NCI-H82 (cell line): ENCODE measurements around the gene SIGLEC5.
"Not testable (repeated sequence)": the region's sequence is repeated elsewhere in the genome, so short reads cannot be mapped to it uniquely, and the experiment has no call there.

Source experiments
- DNase-seq: peaks from one replicate; lab custom pipeline; 2025; lab: John Stamatoyannopoulos, UW

SIGLEC5 gene, protein sequence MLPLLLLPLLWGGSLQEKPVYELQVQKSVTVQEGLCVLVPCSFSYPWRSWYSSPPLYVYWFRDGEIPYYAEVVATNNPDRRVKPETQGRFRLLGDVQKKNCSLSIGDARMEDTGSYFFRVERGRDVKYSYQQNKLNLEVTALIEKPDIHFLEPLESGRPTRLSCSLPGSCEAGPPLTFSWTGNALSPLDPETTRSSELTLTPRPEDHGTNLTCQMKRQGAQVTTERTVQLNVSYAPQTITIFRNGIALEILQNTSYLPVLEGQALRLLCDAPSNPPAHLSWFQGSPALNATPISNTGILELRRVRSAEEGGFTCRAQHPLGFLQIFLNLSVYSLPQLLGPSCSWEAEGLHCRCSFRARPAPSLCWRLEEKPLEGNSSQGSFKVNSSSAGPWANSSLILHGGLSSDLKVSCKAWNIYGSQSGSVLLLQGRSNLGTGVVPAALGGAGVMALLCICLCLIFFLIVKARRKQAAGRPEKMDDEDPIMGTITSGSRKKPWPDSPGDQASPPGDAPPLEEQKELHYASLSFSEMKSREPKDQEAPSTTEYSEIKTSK

DNA sequence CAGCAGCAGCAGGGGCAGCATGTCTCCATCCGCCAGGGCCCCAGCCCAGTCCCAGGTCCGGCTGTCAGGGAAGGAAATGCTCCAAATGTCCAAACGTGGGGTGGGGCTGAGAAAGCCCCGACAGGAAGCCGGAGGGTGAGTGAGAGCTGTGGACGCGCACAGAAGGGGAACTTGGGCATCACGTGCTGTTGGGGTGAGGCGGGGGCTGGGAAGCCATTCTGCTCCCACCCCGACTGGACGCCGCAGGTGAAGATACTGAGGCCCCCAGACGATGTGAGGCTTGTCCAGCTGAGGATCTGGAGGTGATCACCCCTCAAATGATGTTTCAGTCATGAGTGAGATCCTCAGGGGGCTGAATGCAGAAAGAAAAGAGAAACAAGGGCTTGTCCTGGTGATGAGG, at the start of gene SIGLEC5:
Gene SIGLEC5 (minus strand): TSS at position 87 of the 400 bp plus-strand sequence. CDS start 66 bp downstream, at position 21.
- DNase-seq = not testable (repeated sequence)

DNA sequence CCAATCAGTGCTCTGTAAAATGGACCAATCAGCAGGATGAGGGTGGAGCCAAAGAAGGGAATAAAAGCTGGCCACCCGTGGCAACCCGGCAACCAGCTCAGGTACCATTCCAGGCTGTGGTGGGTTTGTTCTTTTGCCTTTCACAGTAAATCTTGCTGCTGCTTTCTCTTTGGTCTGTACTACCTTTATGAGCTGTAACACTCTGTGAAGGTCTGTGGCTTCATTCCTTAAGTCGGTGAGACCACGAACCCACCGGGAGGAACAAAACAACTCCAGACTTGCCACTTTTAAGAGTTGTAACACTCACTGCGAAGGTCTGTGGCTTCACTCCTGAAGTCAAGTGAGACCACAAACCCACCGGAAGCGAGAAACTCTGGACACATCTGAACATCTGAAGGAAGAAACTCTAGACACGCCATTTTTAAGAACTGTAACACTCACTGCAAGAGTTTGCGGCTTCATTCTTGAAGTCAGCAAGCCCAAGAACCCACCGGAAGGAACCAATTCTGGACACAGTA, 46.4 kb upstream of the SIGLEC5 start:
- DNase-seq = no peak

DNA sequence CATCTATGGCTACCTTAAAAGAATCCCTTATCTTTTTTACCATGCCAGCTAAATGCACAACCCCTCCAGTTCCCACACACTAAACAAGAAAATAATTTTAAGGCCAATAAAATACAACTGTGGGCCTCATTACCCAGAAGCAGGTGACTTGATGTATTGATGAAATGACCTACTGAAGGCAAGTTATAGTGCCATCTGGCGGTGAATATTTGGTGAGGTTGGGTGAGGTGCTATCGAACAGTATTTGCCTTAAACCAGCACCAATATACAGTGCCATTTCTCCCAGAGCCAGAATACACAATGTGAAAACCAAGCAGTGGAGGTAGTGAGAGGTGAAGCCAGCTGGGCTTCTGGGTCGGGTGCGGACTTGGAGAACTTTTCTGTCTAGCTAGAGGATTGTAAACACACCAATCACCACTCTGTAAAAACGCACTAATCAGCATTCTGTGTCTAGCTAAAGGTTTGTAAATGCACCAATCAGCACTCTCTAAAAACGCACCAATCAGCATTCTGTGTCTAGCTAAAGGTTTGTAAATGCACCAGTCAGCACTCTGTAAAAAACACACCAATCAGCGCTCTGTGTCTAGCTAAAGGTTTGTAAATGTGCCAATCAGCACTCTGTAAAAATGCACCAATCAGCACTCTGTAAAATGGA, 45.8 kb upstream of the SIGLEC5 start:
- DNase-seq = peak; percentile 28

DNA sequence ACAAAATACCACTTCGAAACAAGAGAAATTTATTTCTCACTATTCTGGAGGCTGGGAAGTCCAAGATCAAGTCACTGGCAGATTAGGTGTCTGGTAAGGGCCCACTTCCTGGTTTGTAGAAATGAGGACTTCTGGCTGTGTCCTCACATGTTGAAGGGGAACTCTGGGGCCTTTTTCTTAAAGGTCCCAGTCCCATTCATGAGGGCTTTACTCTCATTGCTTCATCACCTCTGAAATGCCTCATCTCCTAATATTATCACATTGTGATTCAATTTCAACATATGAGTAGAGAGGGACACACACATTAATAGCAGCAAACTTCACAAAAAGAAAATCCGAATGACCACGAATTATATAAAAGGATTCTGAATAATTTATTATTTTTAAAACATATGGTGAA, 38.0 kb upstream of the SIGLEC5 start:
- no peak for DNase-seq

DNA sequence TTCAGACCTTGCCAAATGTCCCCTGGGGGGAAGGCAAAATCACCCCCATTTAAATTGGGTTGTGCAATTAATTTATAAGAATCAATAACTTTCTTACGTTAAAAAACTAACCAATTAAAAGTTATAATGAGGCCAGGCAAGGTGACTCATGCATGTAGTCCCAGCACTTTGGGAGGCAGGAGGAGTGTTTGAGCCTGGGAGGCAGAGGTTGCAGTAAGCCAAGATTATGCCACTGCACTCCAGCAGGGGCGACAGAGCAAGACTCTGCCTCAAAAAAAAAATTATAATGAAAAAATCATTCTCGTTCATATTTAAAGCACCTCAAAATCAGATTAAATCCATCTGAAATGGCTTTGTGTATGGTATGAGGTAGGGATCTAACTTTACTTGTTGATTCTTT, 34.8 kb upstream of the SIGLEC5 start:
- no peak for DNase-seq

DNA sequence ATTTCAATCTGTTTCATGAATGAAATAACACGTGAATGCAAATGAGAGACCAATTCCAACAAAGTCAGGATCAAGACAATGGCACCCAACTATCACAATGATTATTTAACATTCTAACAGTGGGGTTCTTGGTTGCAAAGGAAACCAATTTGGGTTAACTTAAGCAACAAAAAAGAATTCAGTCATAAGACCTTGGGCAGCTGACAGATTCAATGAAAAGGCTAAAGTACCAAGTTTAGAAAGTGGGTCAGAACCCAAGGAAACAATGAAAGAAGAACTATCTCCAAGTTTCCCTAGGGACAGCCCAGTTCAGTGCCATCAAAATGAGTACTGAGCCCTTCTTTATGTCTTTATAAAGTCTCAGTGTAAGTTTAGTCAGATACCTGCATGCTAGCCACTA, 33.9 kb upstream of the SIGLEC5 start:
- DNase-seq = no peak

DNA sequence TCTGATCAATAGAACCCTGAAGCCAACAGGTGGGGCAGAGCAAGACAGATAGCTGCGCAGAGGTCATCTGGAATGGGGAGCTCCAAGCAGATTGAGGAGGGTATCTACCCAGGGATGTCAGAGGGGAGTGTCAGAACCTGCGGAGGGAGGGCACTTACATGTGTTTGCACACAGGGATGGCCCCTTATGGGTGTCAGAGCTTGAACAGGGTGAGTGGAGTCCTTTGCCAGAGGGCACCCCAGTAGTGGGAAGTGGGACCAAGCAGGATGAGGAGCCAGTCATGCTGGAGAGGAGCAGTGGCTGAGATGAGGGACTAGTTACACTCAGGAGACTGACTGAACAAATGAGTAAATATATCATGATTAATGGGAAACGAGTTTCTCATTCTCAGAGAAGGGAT, 33.4 kb upstream of the SIGLEC5 start:
- no peak for DNase-seq

DNA sequence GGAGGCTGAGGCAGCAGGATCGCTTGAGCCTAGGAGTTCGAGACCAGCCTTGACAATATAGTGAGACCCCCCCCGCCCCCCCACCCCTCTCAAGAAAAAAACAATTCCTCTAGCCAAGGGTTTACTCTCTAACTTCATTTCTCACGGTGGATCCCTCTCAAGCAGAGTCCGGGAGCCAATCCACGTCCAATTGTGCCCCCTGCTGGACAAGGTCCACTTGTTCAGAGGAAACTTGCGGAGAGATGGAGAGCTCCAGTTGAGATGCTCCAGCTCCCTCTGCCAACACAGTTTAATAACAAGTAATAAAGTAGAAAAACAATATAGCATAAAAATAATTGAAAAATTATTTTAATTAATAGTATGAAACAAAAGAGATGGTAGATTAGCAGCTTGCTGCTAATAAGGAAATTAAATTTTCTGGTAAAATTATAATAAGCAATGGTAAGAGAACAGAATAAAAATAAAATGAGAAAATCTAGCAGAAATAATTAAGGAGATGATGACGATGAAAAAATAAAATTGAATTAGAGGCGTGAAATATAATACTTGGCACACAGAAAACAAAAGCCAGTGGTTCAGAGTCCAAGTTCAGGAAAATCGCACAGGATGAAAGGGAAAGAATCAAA, 30.9 kb upstream of the SIGLEC5 start:
- DNase-seq = peak; percentile 87

DNA sequence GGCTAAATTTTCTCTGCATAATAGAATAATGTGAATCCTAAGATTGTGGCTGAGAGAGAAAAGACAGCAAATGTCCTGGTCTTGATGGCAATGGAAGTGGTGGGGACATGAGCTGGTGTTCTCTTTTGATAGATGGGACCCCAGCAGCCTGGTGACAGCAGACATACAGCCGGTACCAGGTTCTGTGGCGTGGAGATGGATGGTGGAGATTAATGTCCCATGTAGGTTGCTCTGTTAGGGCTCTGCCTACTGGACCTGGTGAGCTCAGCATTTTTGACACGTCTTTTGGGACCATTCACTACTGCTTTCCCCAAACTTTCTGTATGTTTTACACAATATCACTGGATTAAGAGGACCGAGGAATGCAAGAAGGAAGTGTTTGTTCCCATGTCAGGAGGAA, 24.6 kb upstream of the SIGLEC5 start:
- DNase-seq = no peak

DNA sequence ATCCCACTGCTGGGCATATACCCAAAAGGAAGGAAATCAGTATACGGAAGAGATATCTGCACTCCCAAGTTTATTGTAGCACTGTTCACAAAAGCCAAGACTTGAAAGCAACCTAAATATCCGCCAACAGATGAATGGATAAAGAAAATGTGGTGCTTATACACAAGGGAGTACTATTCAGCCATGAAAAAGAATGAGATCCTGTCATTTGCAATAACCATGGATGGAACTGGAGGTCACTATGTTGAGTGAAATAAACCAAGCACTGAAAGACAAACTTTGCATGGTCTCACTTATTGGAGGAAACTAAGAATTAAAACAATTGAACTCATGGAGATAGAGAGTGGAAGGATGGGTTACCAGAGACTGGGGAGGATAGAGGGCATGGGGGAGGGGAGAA, 23.0 kb upstream of the SIGLEC5 start:
- DNase-seq = no peak

DNA sequence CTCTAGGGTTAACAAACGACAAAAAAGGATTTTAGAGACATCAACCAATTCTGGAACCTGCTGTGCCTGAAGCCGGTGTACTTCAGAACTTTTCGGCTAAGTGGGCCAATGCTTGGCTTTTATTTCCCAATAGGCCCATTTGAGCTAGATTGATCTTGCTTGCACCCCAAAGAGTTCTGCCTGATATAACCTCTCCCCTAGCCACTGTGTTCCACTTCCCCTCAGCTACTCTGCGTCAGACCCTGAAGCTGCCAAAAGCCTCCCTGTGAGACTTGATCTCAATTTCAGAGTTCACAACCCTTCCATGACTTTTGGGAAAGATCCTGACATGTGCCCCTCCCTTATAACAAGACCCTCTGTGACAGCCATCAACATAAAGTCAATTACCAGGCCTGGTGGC, 22.1 kb upstream of the SIGLEC5 start:
- no peak for DNase-seq

DNA sequence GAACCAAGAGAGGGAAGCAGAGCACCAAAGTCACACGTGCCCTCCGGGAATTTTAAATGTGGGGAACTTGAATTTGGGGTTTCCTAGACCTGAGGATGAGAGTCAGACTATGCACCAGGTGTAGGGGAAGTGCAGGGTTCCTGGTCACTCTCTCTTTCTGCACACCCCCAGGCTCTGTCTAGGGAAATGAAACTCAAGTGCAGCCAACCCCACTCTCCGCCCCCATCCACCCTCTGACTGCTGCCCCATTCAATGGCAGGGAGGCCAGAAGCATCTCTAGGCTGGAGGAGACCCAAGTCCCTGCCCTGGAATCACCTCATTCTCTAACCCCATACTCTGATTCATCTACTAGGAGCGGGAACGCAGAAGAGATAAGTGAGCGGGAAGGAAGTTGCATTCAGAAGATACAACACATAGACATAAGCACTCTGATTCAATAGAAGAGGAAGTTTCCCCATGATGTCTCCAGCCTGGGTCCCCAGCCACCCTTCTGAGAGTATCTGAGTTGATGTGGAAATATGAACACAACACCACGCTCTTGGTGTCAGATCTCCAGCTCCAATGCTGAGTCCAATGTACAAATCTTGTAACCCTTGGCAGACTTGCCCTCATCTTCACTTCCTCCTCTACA, 21.1 kb upstream of the SIGLEC5 start:
- no peak for DNase-seq

DNA sequence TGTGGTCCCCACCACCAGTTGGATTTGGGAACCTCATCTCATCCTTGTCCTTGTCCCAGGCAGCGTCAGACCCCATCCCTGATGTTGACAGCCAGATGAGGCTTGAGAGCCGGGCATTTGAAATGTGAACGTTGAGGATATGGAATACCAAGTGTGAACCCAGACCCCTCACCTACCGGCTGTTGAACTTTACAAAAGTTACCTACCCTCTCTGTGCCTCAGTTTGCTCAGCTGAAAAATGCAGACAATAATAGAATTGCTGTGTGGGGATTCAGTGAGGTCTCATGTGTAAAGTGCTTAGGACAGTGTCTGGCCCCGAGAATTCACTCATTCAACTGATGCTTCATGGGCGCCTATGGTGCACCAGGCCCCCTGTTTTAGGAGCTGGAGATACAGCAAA, 17.1 kb upstream of the SIGLEC5 start:
- no peak for DNase-seq

DNA sequence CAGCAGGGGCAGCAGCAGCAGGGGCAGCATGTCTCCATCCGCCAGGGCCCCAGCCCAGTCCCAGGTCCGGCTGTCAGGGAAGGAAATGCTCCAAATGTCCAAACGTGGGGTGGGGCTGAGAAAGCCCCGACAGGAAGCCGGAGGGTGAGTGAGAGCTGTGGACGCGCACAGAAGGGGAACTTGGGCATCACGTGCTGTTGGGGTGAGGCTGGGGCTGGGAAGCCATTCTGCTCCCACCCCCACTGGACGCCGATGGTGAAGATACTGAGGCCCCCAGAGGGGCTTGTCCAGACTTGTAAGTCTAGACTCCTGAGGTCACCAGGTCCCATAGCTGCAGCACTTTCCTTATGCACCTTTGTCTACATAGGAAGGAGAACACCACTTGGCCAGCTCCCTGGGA, 16.5 kb upstream of the SIGLEC5 start, which contains the start of gene SIGLEC14:
Gene SIGLEC14 (minus strand): TSS at position 96 of the 400 bp plus-strand sequence. CDS start 66 bp downstream, at position 30.
- not testable (repeated sequence) for DNase-seq

DNA sequence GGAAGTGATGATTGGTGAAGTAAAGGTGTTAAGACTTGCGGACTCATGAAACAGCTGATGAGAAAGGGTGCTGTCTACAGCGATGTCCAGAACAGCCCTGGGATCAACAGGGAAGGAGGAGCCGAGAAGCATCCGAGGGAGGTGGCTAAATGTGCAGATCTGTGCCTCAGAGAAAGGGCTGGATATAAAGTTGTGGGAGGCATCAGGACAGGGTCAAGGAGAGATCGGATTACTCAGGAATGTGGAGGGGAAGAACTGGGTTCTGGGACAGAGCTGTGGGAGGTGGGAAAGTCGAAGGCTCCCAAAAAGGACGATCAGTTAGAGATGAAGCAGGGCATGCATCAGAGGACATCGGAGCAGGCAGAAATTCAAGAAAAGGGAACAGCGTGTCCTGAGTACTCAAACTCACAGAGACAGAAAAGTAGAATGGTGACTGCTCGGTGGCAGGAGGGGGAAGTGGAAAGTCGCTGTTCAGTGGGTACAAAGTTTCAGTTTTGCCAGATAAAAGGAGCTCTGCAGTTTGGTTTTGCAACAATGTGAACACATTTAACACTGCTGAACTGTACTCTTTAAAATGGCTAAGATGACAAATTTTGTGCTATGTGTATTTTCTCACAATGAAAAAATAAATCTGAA, 14.6 kb upstream of the SIGLEC5 start:
- DNase-seq = no peak

DNA sequence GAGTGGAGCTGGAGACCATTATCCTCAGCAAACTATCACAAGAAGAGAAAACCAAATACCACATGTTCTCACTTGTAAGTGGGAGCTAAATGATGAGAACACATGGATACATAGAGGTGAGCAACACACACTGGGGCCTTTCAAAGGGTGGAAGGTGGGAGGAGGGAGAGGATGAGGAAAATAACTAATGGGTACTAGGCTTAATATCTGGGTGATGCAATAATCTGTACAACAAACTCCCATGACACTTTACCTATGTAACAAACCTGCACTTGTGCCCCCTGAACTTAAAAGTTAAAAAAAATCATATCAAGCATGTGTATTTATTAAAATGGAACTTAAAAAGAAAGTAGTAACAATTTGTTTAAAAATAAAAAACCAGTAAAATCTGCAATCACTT, 11.4 kb upstream of the SIGLEC5 start:
- DNase-seq = no peak

DNA sequence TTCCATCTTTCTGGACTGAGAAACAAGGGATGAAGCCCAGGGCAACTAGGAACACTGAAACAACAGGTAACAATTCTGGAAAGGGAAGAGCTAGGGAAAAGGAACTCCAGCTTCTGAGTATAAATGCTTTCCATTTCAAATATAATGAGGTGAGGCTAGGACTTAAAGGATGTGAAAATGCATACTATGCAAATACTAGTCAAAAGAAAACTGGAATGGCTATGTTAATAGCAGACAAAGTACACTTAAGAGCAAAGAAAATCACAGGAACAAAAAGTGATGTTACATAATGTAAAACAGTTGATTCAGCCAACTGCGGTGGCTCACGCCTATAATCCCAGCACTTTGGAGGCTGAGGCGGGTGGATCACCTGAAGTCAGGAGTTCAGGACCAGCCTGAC, 10.2 kb upstream of the SIGLEC5 start:
- no peak for DNase-seq

DNA sequence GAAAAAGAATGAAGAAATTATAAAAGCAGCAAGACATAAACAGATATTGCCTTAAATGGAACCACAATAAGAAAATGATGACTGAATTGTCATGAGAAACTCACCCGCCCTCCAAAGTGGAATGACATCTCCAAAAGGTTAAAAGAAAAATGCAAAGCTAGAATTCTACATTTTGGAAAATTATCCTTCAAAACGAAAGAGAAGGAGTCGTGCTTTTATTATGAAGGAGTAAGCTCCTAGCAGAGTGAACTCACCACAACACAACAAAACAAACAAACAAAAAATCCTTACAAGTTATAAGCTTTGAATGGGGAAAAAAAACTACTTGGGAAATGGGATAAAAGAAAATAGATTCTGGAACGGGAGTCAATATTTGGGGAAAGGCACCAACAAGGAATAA, 9.7 kb upstream of the SIGLEC5 start:
- no peak for DNase-seq

DNA sequence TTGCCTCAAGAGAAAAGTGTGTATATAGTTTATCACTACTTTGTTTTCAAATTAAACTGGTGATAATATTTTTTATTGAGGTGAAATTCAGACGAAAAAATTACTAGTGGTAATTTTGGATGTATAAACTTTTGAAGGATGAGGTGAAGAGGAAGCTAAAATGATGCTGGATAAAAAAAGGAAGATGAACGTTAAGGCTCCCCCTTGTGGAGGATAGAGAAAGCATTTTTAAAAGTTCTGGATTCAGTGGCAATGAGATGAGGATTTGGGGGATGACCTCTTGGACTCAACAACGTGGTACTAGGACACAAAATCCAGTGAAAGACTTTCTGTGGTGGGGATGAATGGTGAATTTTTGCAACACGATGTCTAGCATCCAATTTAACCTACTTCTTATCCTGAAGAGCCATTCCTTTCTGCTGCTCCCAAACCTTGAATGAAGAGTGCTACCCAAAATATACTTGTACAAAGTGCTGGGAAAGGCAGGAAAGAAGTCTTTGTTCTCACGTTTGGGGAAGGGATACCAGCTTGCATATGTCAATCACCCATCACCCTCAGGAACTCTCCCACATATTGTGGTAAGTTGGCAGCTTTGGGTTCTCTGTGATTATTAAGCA, 7.3 kb upstream of the SIGLEC5 start:
- DNase-seq = peak; percentile 42

DNA sequence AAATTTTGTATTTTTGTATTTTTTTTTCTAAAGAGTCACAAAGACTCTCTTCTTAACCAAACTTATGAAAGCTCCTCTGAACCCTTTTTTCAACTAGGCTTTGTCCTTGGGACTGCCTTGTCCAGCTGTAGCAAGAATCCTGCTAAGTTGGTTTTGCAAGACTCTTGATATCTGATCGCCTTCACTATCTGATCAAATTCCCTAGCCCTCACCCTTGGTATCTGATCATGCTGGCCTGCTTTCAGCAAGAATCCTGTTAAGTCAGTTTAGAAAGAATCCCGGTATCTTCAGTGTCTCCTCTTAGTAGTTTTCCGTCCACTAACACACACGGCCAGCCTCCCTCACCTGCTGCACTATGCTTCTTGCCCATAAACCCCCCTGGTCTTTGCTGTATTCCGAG, 1.9 kb upstream of the SIGLEC5 start:
- DNase-seq = no peak
